Right renal pelvis (tissue), 4 donors: ENCODE data around the gene DCLK1. TPM values are rescaled to one million over a fixed set of nuclear protein-coding genes. Genes with fewer than 3 reads are reported as not detected.

Experiments used
- DNase-seq, 4 donors: peaks; one replicate each; pipeline ENCODE4 v3.0.0-alpha.2; 2013; ENCODE audit warnings: low read depth in 4 of 4, low spot score in 3 of 4, missing footprints in 1 of 4
- polyA plus RNA-seq, 4 donors: library from polyadenylated mRNA; unstranded; fragments of 120-200 nt; gene quantifications; one replicate each; pipeline ENCODE4 v1.2.1, GENCODE V29; 2013; ENCODE audit not compliant: insufficient read length in 4 of 4

DCLK1 gene
- polyA plus RNA-seq, 4 donors, result 5.6 to 7.0 (median 6.3) TPM

- DNase-seq, result no peak
Measured at GRCh38 chr13:35957241-35957731, 173.9 kb downstream of the DCLK1 start.

DNA sequence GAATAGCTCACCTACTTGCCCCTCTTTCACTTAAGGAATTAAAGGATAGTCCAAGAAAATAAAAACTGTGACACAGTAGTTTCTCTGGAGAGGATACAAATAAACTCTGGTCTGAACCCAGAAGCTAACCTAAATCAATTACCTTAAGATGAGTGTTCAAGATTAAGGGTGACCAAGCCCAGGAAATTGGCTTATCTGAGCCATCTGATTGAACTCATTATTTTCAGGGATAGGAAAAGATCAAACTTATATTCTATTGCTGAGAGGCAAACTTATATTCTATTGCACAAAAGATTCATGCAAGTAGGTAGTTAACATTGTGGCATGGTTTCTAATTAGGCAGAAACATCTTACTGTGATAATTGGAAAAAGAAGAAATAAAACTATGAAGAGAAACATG lies 175.1 kb downstream of the DCLK1 start:
- DNase-seq, result no peak

DNA sequence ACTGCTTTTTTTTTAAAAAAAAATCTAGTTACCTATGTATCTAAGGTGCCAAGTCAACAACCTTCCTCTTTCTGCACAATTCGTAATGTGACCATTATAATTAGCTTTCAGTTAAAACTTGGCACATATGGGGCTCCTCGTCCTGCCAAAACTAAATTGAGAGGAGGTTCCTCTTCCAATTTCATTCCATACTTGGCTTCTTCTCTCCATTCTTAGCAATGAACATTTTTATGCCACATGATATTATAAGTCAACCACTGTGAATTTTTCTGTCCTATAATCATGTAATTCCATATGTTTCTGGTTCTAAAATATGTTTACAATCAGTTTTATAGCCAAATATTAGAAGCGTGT lies 177.0 kb downstream of the DCLK1 start:
- DNase-seq, result no peak

- DNase-seq, result peak; percentile 72 to 82 (median 80)
Measured at GRCh38 chr13:35953537-35954206, 177.5 kb downstream of the DCLK1 start.

- DNase-seq, result no peak
Measured at GRCh38 chr13:35947315-35947714, 183.9 kb downstream of the DCLK1 start.

DNA sequence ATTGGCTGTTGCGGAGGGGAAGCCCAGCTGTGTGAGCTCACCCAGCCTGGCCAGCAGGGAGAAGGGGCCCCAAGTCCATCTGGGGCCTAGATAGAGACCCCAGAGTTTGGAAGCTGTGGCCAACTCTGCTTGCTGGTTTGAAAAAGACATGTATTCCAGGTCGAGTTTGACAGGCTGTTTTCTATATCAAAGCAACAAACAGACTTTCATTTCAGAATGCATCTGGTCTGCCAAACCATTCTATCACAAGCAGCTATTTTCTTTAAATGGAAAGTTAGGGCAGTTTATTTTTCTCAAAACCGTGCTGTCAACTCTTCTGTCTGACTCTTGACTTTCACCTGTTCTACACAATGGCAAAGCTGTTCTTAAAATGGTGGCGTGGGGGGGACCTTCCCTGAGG lies 185.8 kb downstream of the DCLK1 start:
- no peak for DNase-seq

- DNase-seq, result no peak
Measured at GRCh38 chr13:35941374-35941773, 189.8 kb downstream of the DCLK1 start.

DNA sequence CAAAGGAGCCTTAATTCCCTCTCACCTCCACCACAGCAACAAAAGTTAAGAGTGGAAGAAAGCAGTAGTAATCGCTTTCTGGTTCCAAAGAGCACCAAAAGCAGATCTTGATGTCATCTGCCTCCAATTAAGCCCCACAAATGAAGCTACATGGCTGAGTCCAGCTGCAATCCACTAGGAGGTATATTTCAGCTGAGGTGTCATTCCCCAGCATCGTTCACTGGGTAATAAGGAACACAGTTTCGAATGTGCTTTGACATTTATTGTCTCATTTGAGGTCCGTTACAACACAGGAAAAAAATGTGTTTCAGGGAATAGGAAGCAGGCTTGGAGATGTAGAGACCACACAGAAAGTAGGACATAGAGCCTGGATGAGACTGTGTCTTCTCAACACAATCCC lies 190.4 kb downstream of the DCLK1 start:
- no peak for DNase-seq

DNA sequence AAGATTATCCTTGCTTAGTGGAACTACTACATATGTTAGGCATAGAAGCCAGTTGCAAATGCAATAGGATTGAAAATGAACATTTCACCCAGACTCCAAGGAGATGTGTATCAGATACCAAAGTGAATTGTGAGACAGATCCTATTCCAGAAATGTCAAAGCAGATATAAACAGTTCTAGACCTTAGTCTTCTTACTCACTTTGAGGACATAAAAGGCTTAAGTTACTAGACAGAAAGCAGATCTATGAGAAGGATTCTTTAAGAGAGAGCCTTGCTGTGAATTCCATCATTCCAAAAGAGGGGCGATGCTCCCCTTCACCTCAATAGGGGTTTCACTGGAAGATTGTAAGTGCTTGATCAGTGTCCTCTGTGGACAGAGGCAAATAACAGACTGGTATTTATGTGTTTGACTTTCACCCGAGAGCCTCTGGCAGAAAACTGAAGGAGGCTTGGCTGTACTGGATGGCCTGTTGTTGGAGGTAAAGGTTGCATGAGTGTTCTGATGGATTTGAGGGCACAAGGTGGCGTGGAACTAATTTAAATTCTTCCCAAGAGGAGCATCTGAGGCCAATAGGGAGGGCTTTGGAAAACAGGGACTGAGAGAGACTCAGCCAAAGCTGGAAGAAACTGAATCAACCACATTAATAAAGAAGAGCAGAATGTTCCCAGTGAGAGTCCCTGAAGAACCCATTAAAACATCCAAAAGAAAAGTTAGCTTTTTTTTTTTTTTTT lies 194.8 kb downstream of the DCLK1 start:
- no peak for DNase-seq

GRCh38 chr13:35930665-35931631 lies 200.2 kb downstream of the DCLK1 start:
- no peak for DNase-seq

GRCh38 chr13:35927567-35928021 lies 203.6 kb downstream of the DCLK1 start:
- DNase-seq, result no peak

GRCh38 chr13:35926859-35927530 lies 204.2 kb downstream of the DCLK1 start:
- DNase-seq, result no peak

- DNase-seq, result no peak
Measured at GRCh38 chr13:35925669-35926068, 205.5 kb downstream of the DCLK1 start.

GRCh38 chr13:35923347-35923746 lies 207.8 kb downstream of the DCLK1 start:
- DNase-seq, result no peak

GRCh38 chr13:35920816-35921215 lies 210.4 kb downstream of the DCLK1 start:
- DNase-seq, result no peak

DNA sequence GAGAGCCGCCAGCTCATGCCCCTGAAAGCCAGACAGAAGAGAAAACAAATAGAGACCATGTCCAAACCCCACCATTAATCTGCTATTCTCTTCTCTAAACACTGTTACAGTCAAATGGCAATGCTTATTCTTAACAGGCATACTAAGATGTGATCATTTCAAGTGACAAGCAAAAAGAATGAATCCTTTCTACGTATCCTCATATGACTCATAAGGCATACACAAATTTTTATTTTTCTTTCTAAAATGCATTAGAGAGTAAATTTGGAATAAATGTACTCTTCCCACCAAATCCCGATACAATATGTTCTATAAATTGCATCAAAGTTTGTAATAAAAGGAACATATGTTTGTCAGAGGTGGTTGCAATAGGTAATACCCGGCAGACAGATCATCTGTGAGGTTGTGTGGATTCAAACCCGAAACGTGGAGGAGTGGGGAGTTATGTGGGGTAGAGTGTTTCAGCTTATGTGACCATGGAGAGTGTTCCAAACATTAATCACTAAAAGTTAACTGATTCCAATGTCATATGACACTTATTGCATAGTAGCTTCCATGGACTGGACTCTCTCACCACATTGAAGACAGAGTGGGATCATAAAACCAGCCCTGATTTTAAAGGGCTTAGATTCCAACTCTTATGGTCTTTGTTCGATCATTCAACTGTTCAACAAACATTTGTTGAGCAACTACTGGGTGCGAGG lies 213.1 kb downstream of the DCLK1 start:
- DNase-seq, result no peak

GRCh38 chr13:35917252-35917941 lies 213.8 kb downstream of the DCLK1 start:
- peak in 1 of 4 donors; percentile 4 for DNase-seq

DNA sequence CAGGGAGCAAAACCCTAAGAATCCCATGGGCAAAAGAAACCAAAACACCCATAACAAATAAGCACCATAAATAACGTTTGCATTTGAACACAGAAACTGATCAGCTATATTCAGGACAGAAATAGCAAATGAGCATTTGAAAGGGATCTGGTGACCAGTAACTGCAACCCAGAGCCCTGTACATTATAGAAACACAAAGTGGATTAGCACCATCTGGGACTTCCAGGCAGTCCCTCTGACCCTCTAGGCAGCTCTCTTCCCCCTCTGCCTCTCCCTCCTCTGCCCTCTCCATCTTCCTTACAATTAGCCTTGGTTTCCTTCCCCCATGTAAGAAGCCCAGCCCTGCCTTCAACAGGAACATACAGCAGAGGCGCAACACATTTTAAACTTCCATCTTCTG lies 215.0 kb downstream of the DCLK1 start:
- DNase-seq, result no peak

DNA sequence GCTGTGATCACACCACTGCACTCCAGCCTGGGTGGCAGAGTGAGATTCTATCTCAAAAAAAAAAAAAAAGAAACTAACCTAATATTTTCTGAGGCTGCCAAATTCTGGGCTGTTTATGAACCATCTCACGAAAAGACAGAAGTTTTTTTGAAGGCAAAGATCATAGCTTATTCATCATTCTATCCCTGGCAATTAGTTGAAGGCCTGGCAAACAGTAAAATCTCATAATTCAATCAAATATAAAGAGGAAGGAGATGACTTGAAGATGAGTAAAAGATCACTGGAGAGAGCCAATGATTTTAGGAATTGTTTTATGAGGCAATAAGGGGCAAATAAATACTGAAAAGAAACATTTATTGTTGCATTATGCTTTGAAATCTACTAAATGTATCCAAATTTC lies 216.5 kb downstream of the DCLK1 start:
- no peak for DNase-seq
